Endothelial cell of umbilical vein (primary cell): ENCODE data around the gene EXOC3. TPM values are rescaled to one million over a fixed set of nuclear protein-coding genes. Genes with fewer than 3 reads are reported as not detected.

Experiments used
- BruUV-seq: library from RNA; stranded (reverse); fragments of 400-500 nt; replicated peaks from 2 replicates; lab custom pipeline; 2021; lab: Mats Ljungman, UMichigan
- CTCF ChIA-PET: fragments of 300-600, 350-600 bp; sonication (Branson Sonifier 250); formaldehyde crosslinking; loops from one replicate; lab custom pipeline; 2021; ENCODE audit warnings: antibody characterized with exemption, inconsistent platforms; lab: Charles Lee
- POLR2A ChIA-PET: fragments of 300-600, 350-600 bp; sonication (Branson Sonifier 250); formaldehyde crosslinking; loops from one replicate; lab custom pipeline; 2021; ENCODE audit warnings: antibody characterized with exemption, inconsistent platforms; lab: Charles Lee
- DNase-seq: peaks from one replicate; pipeline ENCODE4 v3.0.0-alpha.2; 2011; ENCODE audit warnings: low read depth, low spot score
- FAIRE-seq: peaks from 2 replicates; lab custom pipeline; 2011; peaks lifted over from hg19 to GRCh38; lab: Jason Lieb, UNC
- H2AFZ ChIP-seq: 2 replicates; pipeline ENCODE4 v1.6.0; 2012; ENCODE audit warnings: low read depth, low read length, control low read depth, inconsistent platforms
- H3K27ac ChIP-seq: 2 replicates; pipeline ENCODE4 v1.5.1; 2011; ENCODE audit warnings: low read depth, mild to moderate bottlenecking, control low read depth, low read length, moderate library complexity; ENCODE audit not compliant: insufficient read depth
- H3K27me3 ChIP-seq, 2 experiments: 2 replicates each; pipeline versions ENCODE4 v1.6.0 to v1.6.1; 2011; ENCODE audit warnings: low read length in 2 of 2, mixed read lengths in 1 of 2; ENCODE audit not compliant: control insufficient read depth in 2 of 2, insufficient read depth in 2 of 2
- H3K36me3 ChIP-seq, 2 experiments: 2 replicates in 1 of 2; 3 replicates in 1 of 2; pipeline ENCODE4 v1.5.1; 2011; ENCODE audit warnings: low read length in 2 of 2, mild to moderate bottlenecking in 1 of 2, moderate library complexity in 1 of 2; ENCODE audit not compliant: control insufficient read depth in 2 of 2, insufficient read depth in 2 of 2; ENCODE audit errors: extremely low read depth in 1 of 2
- H3K4me1 ChIP-seq: 3 replicates; pipeline ENCODE4 v1.5.1; 2011; ENCODE audit warnings: mild to moderate bottlenecking, low read length; ENCODE audit not compliant: control insufficient read depth, insufficient read depth; ENCODE audit errors: extremely low read depth
- H3K4me2 ChIP-seq: 2 replicates; pipeline ENCODE4 v1.6.1; 2011; ENCODE audit warnings: low read length, control low read depth, mixed read lengths; ENCODE audit not compliant: insufficient read depth
- H3K4me3 ChIP-seq, 3 experiments: fragments of 200-600 bp in 1 of 3; sonication (generic), shearing (Covaris generic) in 1 of 3; replicated peaks in 1 of 3; 2 replicates each; pipeline ENCODE4 v1.5.1; 2011 to 2016; ENCODE audit warnings: control low read depth in 3 of 3, low read length in 3 of 3, mild to moderate bottlenecking in 2 of 3, inconsistent platforms in 1 of 3, low read depth in 1 of 3, moderate library complexity in 1 of 3; ENCODE audit not compliant: insufficient read depth in 1 of 3
- H3K79me2 ChIP-seq: 2 replicates; pipeline ENCODE4 v1.6.0; 2012; ENCODE audit warnings: low read length, inconsistent platforms; ENCODE audit not compliant: control insufficient read depth, insufficient read depth
- H3K9ac ChIP-seq: replicated peaks from 2 replicates; pipeline ENCODE3; 2011; ENCODE audit warnings: low read length, control low read depth; ENCODE audit not compliant: insufficient read depth; ENCODE audit errors: extremely low read depth
- H3K9me1 ChIP-seq: replicated peaks from 3 replicates; pipeline ENCODE4 v1.6.0; 2011; ENCODE audit warnings: mild to moderate bottlenecking, low read length; ENCODE audit not compliant: control insufficient read depth, insufficient read depth; ENCODE audit errors: extremely low read depth
- H3K9me3 ChIP-seq: replicated peaks from 2 replicates; pipeline ENCODE4 v1.5.1; 2012; ENCODE audit warnings: low read length, inconsistent platforms; ENCODE audit not compliant: control insufficient read depth, insufficient read depth
- H4K20me1 ChIP-seq: replicated peaks from 2 replicates; pipeline ENCODE3; 2011; ENCODE audit warnings: mild to moderate bottlenecking, low read length; ENCODE audit not compliant: control insufficient read depth, insufficient read depth; ENCODE audit errors: extremely low read depth
- CTCF ChIP-seq, 2 donors: IDR thresholded peaks; 1 replicate in 1 of 2; 2 replicates in 1 of 2; pipeline ENCODE4 v1.5.1; 2011; ENCODE audit warnings: low read length in 2 of 2, mild to moderate bottlenecking in 2 of 2, moderate library complexity in 2 of 2, control low read depth in 1 of 2, inconsistent platforms in 1 of 2, low read depth in 1 of 2; ENCODE audit not compliant: insufficient read depth in 1 of 2; ENCODE audit errors: extremely low read depth in 1 of 2
- EZH2 ChIP-seq: IDR thresholded peaks from 2 replicates; pipeline ENCODE4 v1.6.1; 2012; ENCODE audit warnings: borderline replicate concordance, low read depth, mild to moderate bottlenecking, moderate library complexity, low read length, inconsistent platforms; ENCODE audit not compliant: severe bottlenecking
- FOS ChIP-seq: IDR thresholded peaks from 2 replicates; pipeline ENCODE4 v1.6.1; 2011; ENCODE audit warnings: mild to moderate bottlenecking, low read length, moderate library complexity, borderline replicate concordance; ENCODE audit not compliant: insufficient read depth
- GATA2 ChIP-seq: IDR thresholded peaks from 2 replicates; pipeline ENCODE4 v1.7.0; 2011; ENCODE audit warnings: low read depth, mild to moderate bottlenecking, moderate library complexity, mixed read lengths, low read length; ENCODE audit not compliant: insufficient read length, insufficient read depth
- JUN ChIP-seq: IDR thresholded peaks from 2 replicates; pipeline ENCODE4 v1.6.1; 2011; ENCODE audit warnings: borderline replicate concordance, low read depth; ENCODE audit not compliant: insufficient read length, insufficient read depth
- MAX ChIP-seq: IDR thresholded peaks from 2 replicates; pipeline ENCODE4 v1.6.1; 2011; ENCODE audit not compliant: insufficient read depth, insufficient read length
- MYC ChIP-seq: IDR thresholded peaks from one replicate; pipeline ENCODE4 v1.6.1; 2011; ENCODE audit warnings: mild to moderate bottlenecking, low read depth, low read length
- POLR2A ChIP-seq: IDR thresholded peaks from 2 replicates; pipeline ENCODE4 v1.6.1; 2012; ENCODE audit warnings: low read depth, mild to moderate bottlenecking, control low read depth, low read length
- POLR2AphosphoS5 ChIP-seq: IDR thresholded peaks from 2 replicates; pipeline ENCODE4 v1.6.1; 2012; ENCODE audit warnings: low read depth, mild to moderate bottlenecking, control low read depth, low read length, moderate library complexity; ENCODE audit not compliant: insufficient read depth
- dilution Hi-C: fragments of 300-500 bp; cut with MboI; formaldehyde crosslinking; loops from one replicate; pipeline ENCODE4 v1.15.0; 2019; ENCODE audit warnings: low sequenced_read_pairs; ENCODE audit not compliant: extremely low pct_ligation_motif_present
- intact Hi-C: fragments of 100-400 bp; cut with micrococcal nuclease; formaldehyde crosslinking; loops from one replicate; pipeline ENCODE4 v1.10.0; 2022
- polyA plus RNA-seq, 4 experiments: library from polyadenylated mRNA; depleted of rRNA in 3 of 4; stranded (reverse) in 3 of 4; unstranded in 1 of 4; fragments of >200 nt; gene quantifications; 2 replicates each; pipeline versions ENCODE4 v1.2.1 to v1.2.3, GENCODE V29; 2011 to 2012; ENCODE audit warnings: missing spikeins in 1 of 4
- total RNA-seq: library from RNA; stranded (reverse); gene quantifications from 2 replicates; pipeline ENCODE4 v1.2.3, GENCODE V29; 2021

EXOC3 gene
- total and polyA plus RNA-seq, 2 donors (not counting 3 experiments of a cell fraction or from before 2014, with no cell fraction given), result 26.4 to 52.9 TPM

- Histone ChIP-seq H2AFZ (no peak overlapping the region), H3K27me3 (no peaks in the 10 kb centered on the region), H3K4me2 (no peak overlapping the region), H4K20me1 (no peaks in the 10 kb centered on the region), H3K27ac (no peak overlapping the region), H3K9me1 (no peaks in the 10 kb centered on the region), H3K4me1 (peaks cover 3% of the 10 kb centered on the region), H3K79me2 (no peaks in the 10 kb centered on the region), H3K9me3 (no peaks in the 10 kb centered on the region), H3K36me3 (no peaks in the 10 kb centered on the region), H3K9ac (no peak overlapping the region), H3K4me3 (no peak overlapping the region)
- dilution Hi-C loops (no loop called here), intact Hi-C loops (no loop called here)
- CTCF ChIA-PET, result interaction anchor here (0.7 to 1.2 kb wide), 3 partner anchors 11 to 38 kb away, joined by 3 read pairs; no protein-coding TSS in a partner anchor
- DNase-seq (no peak), FAIRE-seq (no peak)
- TF ChIP-seq CTCF (IDR thresholded peaks at IDR 0.05; ENCODE audit: extremely low read depth in 1 of 2, insufficient read depth in 1 of 2, low read depth in 1 of 2, low read length in 2 of 2) (no peak), GATA2 (no peak), JUN (no peak), FOS (no peak), MYC (no peak), MAX (no peak), EZH2 (no peak), POLR2A (no peak), POLR2AphosphoS5 (no peak)
- BruUV-seq, result no TSS peak
- POLR2A ChIA-PET, result no interaction called here
These were observed 24.5 kb upstream of the EXOC3 start for GRCh38 chr5:418162-419121.
